ENCODE results near the gene GLTPD2. TPM values are rescaled to one million over a fixed set of nuclear protein-coding genes. Genes with fewer than 3 reads are reported as not detected.
A peak's percentile ranks its signal among the peaks of the same experiment; 100 is the strongest.

The GLTPD2 gene
- total and polyA plus RNA-seq, 5 donors: not detected

DNA sequence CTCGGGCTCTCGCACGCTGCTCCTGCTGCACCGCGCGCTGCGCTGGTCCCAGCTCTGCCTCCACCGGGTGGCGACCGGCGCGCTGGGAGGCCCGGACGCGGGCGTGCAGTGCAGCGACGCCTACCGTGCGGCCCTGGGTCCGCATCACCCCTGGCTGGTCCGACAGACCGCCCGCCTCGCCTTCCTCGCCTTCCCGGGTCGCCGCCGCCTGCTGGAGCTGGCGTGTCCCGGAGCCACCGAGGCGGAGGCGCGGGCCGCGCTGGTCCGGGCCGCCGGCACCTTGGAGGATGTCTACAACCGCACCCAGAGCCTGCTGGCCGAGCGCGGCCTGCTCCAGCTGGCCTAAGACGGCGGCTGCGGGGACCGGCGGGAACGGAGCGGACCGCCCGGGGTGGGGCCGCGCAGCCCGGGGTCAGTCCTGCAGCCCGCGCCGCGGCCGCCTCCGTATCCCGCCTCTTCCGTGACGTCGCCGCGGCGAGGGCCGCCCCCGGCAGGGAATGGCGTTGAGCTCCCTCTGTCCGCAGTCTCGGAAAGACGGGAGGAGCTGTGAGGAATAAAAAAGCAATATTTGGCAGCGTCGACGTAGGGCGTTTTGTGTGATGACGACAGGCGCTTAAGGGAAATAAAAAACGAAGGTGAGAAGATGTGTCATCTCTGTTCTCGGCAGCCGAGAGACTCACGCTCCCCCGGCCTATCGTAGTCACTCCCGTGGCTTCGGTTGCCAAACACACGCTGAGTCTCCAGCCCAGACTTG, 1.4 kb downstream of the GLTPD2 start:
- no peaks in the 10 kb centered on the region for H3K9me3 ChIP-seq (ENCODE audit: control insufficient read depth, low read length)
- H3K4me3 ChIP-seq (ENCODE audit: low read length): peak overlapping the region; percentile 59
- intact Hi-C loops (cut with DNase I): loop anchor here (2.0 to 10.0 kb wide), 3 partner anchors 95 to 101 kb away; no protein-coding TSS in a partner anchor
- no peaks in the 10 kb centered on the region for H3K4me1 ChIP-seq (ENCODE audit: control insufficient read depth, insufficient read depth, low read length)
- DNase-seq: peak; percentile 85 to 95 (median 94)
- WGBS: under 1% methylated on average over 91 of the region's 91 CpGs
- ATAC-seq: peak; percentile 95 to 96
- H3K27ac ChIP-seq (ENCODE audit: low read length): peak overlapping the region; percentile 85
- no peaks in the 10 kb centered on the region for H3K27me3 ChIP-seq (ENCODE audit: control insufficient read depth, insufficient read depth)

DNA sequence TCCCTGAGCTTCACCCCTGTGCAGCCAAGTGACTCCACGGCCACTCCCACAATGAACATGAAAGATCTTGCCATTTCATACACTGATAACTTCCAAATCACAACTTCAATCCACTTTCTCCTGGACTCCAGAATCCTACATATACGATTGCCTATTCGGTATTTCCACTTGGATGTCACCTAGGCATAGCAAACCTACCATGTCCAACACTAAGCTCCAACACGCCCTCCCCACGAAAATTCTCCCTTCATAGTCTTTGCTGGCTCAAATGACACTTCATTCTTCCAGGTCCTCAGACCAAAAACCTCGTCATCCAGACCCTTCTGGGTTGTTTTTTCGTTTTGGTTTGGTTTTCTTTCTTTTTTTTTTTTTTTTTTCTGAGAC, 1.9 kb downstream of the GLTPD2 start:
- no peaks in the 10 kb centered on the region for H3K9me3 ChIP-seq (ENCODE audit: control insufficient read depth, low read length)
- no peaks in the 10 kb centered on the region for H3K27me3 ChIP-seq (ENCODE audit: control insufficient read depth, insufficient read depth)
- WGBS: 54% methylated on average over 7 of the region's 7 CpGs
- no peaks in the 10 kb centered on the region for H3K4me1 ChIP-seq (ENCODE audit: control insufficient read depth, insufficient read depth, low read length)
- peak overlapping the region; percentile 59 for H3K4me3 ChIP-seq (ENCODE audit: low read length)
- ATAC-seq: no peak
- peak overlapping the region; percentile 85 for H3K27ac ChIP-seq (ENCODE audit: low read length)
- intact Hi-C loops (cut with DNase I): loop anchor here in 1 of 4 donors (10.0 kb wide), 1 partner anchor 94 kb away; no protein-coding TSS in a partner anchor
- peak in 1 of 3 donors; percentile 2 for DNase-seq

DNA sequence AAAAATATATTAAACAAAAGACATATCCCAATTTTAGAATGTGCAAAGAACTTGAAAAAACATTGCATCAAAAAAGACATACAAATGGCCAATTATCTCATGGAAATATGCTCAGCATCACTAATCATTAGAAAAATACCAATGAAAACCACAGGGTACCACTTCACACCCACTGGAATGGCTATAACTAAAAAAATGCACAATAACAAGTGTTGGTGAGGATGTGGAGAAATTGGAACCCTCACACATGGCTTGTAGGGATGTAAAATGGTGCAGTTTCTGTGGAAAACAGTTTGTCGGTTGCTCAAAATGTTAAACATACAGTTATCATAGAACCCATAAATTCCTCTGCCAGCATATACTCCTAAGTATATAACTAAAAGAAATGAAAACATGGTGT, 6.4 kb downstream of the GLTPD2 start:
- Histone ChIP-seq H3K4me1 (ENCODE audit: control insufficient read depth, insufficient read depth, low read length) (no peaks in the 10 kb centered on the region), H3K9me3 (ENCODE audit: control insufficient read depth, low read length) (no peaks in the 10 kb centered on the region), H3K27ac (ENCODE audit: low read length) (no peak overlapping the region), H3K4me3 (ENCODE audit: low read length) (no peak overlapping the region), H3K27me3 (ENCODE audit: control insufficient read depth, insufficient read depth) (no peaks in the 10 kb centered on the region)
- intact Hi-C loops (cut with DNase I): loop anchor here in 1 of 4 donors (10.0 kb wide), 1 partner anchor 90 kb away; no protein-coding TSS in a partner anchor
- ATAC-seq: no peak
- no peak for DNase-seq
- 90% methylated on average over 1 of the region's 1 CpG for WGBS

DNA sequence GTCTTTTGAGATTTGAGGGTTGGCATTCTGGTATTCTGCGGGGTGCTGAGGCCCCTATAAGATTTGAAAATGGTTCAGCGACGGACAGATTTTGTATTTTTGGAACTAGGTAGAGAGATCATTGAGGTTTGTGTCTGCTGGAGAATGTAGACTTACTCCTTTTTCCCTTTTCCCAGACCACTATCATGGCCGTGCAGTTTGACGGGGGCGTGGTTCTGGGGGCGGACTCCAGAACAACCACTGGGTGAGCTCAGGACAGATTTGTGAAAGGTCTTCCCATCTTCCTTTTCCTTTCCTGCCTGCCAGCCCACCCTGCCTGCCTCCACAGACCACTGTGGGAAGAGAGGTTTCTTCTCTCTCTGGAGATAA, 7.8 kb downstream of the GLTPD2 start:
- WGBS: 1% methylated on average over 7 of the region's 7 CpGs
- Histone ChIP-seq H3K27ac (ENCODE audit: low read length) (peak overlapping the region; percentile 21), H3K4me3 (ENCODE audit: low read length) (peak overlapping the region; percentile 53), H3K9me3 (ENCODE audit: control insufficient read depth, low read length) (no peaks in the 10 kb centered on the region), H3K27me3 (ENCODE audit: control insufficient read depth, insufficient read depth) (no peaks in the 10 kb centered on the region), H3K4me1 (ENCODE audit: control insufficient read depth, insufficient read depth, low read length) (no peaks in the 10 kb centered on the region)
- intact Hi-C loops (cut with DNase I): loop anchor here in 1 of 4 donors (10.0 kb wide), 1 partner anchor 88 kb away; no protein-coding TSS in a partner anchor
- peak; percentile 30 to 55 for ATAC-seq
- peak in 1 of 3 donors; percentile 63 for DNase-seq

DNA sequence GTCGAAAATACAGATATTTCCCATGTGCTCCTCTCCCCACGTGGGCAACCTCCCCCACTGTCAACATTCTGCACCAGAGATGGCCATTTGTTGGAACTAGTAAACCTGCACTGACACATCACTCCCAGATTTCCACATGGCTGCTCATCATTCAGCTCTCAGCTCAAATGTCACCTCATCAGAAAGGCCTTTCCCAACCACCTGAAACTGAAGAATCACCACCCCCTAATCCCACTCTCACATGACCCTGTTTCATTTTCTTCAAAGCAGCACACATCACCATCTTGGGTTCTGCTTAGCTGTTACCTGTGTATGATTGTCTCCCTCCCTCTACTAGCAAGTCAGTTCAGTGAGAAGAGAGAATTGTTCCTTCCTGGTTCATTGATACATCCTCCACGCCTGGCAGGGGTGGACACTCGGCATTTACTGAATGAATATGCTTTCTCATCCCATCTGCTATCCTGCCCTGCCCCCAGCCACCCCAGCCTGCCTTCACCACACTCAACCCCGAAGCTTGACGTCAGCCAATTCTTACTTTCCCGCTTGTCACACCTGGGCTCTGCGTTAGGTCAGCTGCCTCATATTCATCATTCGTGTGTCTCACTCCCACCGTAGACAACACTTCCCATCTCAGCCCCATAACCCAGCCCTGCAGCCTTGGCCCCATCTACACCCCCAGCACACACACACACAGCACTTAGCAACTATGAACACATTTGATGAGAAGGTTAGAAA, 11.9 kb downstream of the GLTPD2 start:
- no peak overlapping the region for H3K27ac ChIP-seq (ENCODE audit: low read length)
- 81% methylated on average over 10 of the region's 10 CpGs for WGBS
- DNase-seq: peak in 1 of 3 donors; percentile 7

DNA sequence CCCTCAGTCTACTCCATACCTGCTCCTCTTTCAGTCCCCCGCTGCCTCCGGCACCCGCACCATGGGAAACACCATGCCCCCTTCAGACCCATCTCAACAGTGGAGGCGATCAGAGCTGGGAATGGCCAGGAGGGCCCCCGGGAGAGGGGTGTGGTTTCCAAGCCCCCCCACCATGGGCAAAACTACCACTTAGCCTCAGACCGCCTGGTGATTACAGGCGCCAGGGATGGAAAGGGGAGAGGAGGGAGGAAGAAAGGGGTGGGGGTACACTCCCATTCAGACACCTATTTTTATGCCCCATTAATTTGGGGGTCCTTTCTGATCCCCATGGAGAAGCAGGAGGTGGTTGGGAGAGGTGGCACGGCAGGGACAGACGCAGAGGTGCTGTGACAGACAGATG, 13.5 kb downstream of the GLTPD2 start, which contains the start of gene C17orf114:
Gene C17orf114 (minus strand): TSS at position 101 of the 400 bp plus-strand sequence.
- ATAC-seq: no peak
- peak in 1 of 3 donors; percentile 34 for DNase-seq
- H3K4me1 ChIP-seq (ENCODE audit: control insufficient read depth, insufficient read depth, low read length): no peaks in the 10 kb centered on the region
- 75% methylated on average over 9 of the region's 9 CpGs for WGBS
- no peaks in the 10 kb centered on the region for H3K9me3 ChIP-seq (ENCODE audit: control insufficient read depth, low read length)
- no peak within 1 kb of the TSS for H3K4me3 ChIP-seq (ENCODE audit: low read length)
- H3K27me3 ChIP-seq (ENCODE audit: control insufficient read depth, insufficient read depth): no peaks in the 10 kb centered on the region
- H3K27ac ChIP-seq (ENCODE audit: low read length): no peak within 1 kb of the TSS
- intact Hi-C loops (cut with DNase I): no loop called here

More for the DNA sequence above, 11.9 kb downstream of the GLTPD2 start:
- Histone ChIP-seq H3K4me1 (ENCODE audit: control insufficient read depth, insufficient read depth, low read length) (no peaks in the 10 kb centered on the region), H3K4me3 (ENCODE audit: low read length) (no peak overlapping the region), H3K9me3 (ENCODE audit: control insufficient read depth, low read length) (no peaks in the 10 kb centered on the region), H3K27me3 (ENCODE audit: control insufficient read depth, insufficient read depth) (no peaks in the 10 kb centered on the region)
- ATAC-seq: no peak
- intact Hi-C loops (cut with DNase I): no loop called here

DNA sequence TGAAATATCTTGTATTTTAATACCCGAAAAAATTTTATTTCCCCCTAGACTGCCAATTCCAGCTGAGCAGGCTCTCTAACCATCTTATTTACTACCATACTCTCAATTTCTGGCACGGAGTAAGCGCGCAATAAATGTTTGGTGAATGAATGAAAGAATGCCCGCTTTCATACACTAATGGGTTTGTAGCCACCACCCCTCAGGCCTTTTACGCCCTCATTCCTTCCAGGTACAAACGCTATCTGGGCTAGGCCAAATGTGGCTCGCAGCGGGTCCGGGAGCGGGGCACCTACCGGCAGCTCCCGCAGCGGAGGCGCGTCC, 17.7 kb downstream of the GLTPD2 start:
- intact Hi-C loops (cut with DNase I): no loop called here
- Histone ChIP-seq H3K9me3 (ENCODE audit: control insufficient read depth, low read length) (no peaks in the 10 kb centered on the region), H3K4me1 (ENCODE audit: control insufficient read depth, insufficient read depth, low read length) (peaks cover 7% of the 10 kb centered on the region), H3K4me3 (ENCODE audit: low read length) (peak overlapping the region; percentile 96), H3K27ac (ENCODE audit: low read length) (no peak overlapping the region), H3K27me3 (ENCODE audit: control insufficient read depth, insufficient read depth) (no peaks in the 10 kb centered on the region)
- WGBS: 3% methylated on average over 16 of the region's 16 CpGs
- ATAC-seq: no peak
- DNase-seq: no peak

DNA sequence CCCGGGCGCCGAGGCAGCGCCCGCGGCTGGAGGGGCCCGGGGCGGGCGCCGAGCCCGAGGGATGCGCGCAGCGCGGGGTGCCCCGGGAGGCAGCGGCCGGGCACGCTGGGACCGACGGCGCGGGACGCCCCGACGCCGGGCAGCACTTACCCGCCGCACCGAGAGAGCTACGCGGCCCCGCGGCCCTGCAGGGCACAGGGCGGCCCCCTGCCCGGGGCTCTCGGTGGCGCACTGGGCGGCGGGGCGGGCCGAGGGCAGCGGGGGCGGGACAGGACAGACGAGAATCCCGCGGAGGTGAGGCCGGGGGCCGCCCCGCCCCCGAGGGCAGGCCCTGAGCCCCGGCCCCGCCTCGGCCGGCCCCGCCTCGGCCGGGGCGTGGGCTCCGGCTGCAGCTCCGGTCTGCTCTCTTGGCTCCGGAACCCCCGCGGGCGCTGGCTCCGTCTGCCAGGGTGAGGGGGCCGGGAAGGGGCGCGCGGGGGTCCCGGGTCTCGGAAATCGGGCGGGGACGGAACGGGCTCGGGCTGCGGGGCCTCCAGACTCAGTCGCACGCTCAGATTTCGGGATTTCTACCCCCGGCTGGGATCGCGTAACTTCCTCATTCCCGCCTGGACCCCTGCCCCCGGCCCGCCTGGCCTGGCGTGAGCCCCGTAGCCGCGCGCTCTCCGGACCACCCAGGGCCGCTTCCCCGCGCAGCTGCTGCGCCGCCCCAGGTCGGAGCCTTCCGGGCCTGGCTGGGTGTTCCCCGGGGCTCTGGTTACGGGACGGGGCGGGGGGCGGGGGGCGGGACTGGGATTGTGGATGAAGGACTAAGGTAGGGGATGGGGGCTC, 18.2 kb downstream of the GLTPD2 start, which contains the start of gene PLD2:
Gene PLD2 (plus strand): TSS at position 376 of the 828 bp plus-strand sequence. CDS start 621 bp downstream, outside the sequence.
- H3K27me3 ChIP-seq (ENCODE audit: control insufficient read depth, insufficient read depth): no peaks in the 10 kb centered on the region
- H3K4me1 ChIP-seq (ENCODE audit: control insufficient read depth, insufficient read depth, low read length): peaks cover 7% of the 10 kb centered on the region
- H3K4me3 ChIP-seq (ENCODE audit: low read length): peak within 1 kb of the TSS; percentile 96
- peak within 1 kb of the TSS; percentile 18 for H3K27ac ChIP-seq (ENCODE audit: low read length)
- ATAC-seq: peak; percentile 98
- under 1% methylated on average over 106 of the region's 106 CpGs for WGBS
- intact Hi-C loops (cut with DNase I): no loop called here
- DNase-seq: peak; percentile 87 to 96 (median 95)
- H3K9me3 ChIP-seq (ENCODE audit: control insufficient read depth, low read length): no peaks in the 10 kb centered on the region

DNA sequence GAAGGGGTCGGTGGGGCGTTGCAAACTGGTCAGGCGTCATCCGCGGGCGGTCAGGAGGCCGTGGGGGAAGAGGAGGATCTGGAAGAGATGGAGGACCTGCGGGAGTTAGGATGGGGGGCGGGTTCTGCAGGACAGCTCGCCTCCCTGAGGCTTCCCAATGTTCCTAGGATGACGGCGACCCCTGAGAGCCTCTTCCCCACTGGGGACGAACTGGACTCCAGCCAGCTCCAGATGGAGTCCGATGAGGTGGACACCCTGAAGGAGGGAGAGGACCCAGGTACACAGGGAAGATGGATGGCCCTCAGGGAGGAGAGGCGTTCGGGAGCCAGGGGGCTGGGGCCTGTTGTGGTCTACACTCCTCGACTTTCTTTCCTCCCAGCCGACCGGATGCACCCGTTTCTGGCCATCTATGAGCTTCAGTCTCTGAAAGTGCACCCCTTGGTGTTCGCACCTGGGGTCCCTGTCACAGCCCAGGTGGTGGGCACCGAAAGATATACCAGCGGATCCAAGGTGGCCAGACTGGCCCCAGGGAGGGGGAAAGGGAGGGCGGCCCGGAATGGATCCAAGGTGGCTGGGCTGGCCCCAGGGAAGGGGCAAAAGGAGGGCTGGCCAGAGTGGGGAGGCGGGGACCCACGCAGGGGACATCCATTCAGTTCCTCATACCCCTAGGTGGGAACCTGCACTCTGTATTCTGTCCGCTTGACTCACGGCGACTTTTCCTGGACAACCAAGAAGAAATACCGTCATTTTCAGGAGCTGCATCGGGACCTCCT, 19.0 kb downstream of the GLTPD2 start:
- Histone ChIP-seq H3K9me3 (ENCODE audit: control insufficient read depth, low read length) (no peaks in the 10 kb centered on the region), H3K4me3 (ENCODE audit: low read length) (peak overlapping the region; percentile 96), H3K27ac (ENCODE audit: low read length) (no peak overlapping the region), H3K27me3 (ENCODE audit: control insufficient read depth, insufficient read depth) (no peaks in the 10 kb centered on the region), H3K4me1 (ENCODE audit: control insufficient read depth, insufficient read depth, low read length) (peaks cover 7% of the 10 kb centered on the region)
- peak; percentile 5 to 21 for ATAC-seq
- intact Hi-C loops (cut with DNase I): no loop called here
- DNase-seq: peak in 2 of 3 donors; percentile 53 to 69
- WGBS: 34% methylated on average over 32 of the region's 32 CpGs

DNA sequence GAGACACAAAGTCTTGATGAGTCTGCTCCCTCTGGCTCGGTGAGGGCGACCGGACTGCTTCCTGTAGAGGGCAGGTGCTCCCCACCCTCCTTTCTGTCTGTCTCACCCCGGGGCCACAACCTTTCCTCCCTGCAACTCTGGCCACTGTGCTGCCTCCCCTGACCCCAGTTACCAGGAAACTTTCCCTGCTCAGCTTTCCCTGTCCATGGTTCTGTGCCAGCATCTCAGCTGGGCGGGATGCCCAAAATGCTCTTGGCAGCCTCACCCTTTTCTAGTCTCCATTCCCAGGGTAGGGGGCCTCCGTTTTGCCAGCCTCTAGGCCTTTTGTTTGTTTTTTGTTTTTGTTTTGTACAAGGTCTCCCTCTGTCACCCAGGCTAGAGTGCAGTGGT, 19.6 kb downstream of the GLTPD2 start:
- ATAC-seq (peak; percentile 14 to 28), DNase-seq (peak; percentile 59 to 87 (median 83))
- WGBS: 43% methylated on average over 6 of the region's 6 CpGs
- Histone ChIP-seq H3K9me3 (ENCODE audit: control insufficient read depth, low read length) (no peaks in the 10 kb centered on the region), H3K27me3 (ENCODE audit: control insufficient read depth, insufficient read depth) (no peaks in the 10 kb centered on the region), H3K4me1 (ENCODE audit: control insufficient read depth, insufficient read depth, low read length) (peaks cover 7% of the 10 kb centered on the region), H3K27ac (ENCODE audit: low read length) (no peak overlapping the region), H3K4me3 (ENCODE audit: low read length) (no peak overlapping the region)
- intact Hi-C loops (cut with DNase I): no loop called here

Measured in right cardiac atrium (tissue), 5 donors.